Right ventricle myocardium inferior (tissue), 1 donor: ENCODE measurements around the gene VSIR. TPM values are rescaled to one million over a fixed set of nuclear protein-coding genes. Genes with fewer than 3 reads are reported as not detected.

Experiments
- ATAC-seq: fragments of 200-7000 bp; cut with Tn5 transposase; one replicate; pipeline ENCODE4 v1.9.1; 2020; ENCODE audit warnings: mild to moderate bottlenecking, moderate library complexity
- DNase-seq: peaks from one replicate; pipeline ENCODE4 v3.0.0; 2021; ENCODE audit errors: missing footprints
- intact Hi-C: fragments of 100-400 bp; cut with DNase I; formaldehyde crosslinking; loops from one replicate; pipeline ENCODE4 v1.11.0; 2022
- total RNA-seq: library from RNA; stranded (reverse); fragmentation: NEBNext Ultra II Directional; extraction: Animal tissue kit (Norgen Biotek cat#: 25700); gene quantifications from one replicate; pipeline ENCODE4 v1.2.1, GENCODE V29; 2021
- donor health status: DM: no; HTN: yes; CAD: no; lungs with severe emphysema.

VSIR gene
- total RNA-seq, 1 donor from 2014 or later = 140 TPM

DNA sequence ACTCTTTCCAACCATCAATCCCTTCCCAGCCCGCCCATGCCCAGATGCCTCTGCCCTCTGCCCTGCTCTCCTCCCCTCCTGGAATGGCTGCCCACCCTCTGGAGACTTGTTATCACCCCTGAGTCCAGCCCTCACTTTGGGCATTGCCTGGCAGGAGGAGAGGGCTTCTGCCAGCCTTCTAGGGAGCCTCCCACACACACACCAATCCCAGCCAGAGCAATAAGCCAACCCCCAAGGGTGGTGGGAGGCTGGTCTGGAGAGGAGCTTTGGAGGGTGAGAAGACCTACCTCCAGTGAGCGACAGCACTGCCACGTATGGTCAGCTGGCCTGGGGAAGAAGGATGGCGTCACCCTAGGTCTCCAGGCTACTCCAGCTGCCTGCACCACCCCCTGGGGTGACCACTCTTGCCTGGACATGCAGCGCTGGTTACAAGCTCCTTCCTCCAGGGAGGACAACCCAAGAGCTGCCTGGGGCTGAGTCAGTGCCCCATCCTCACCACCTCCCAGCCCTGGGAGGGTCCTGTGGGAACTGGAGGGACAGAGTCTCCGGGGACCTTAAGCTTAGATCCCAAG lies 62.2 kb downstream of the VSIR start:
- intact Hi-C loops = no loop called here
- ATAC-seq (no peak), DNase-seq (no peak)

DNA sequence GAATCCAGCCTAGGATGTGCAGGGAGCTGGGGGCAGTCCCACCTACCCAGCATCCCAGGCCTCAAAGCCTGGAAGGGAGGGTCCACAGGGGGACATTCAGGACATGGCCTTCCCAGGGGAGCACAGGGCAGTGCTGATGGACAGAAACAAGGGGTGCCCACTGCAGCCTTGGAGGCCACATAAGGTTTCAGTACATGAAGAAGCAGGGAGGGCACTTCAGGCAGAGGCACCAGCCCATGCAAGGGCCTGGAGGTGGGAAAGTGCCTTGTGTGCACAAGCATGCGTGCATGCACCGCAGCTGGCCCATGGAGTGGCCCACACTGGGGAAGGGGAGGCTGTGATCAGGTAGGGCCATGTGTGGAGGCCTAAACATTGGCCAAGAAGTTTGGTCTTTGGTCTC lies 62.8 kb downstream of the VSIR start:
- intact Hi-C loops = no loop called here
- no peak for DNase-seq
- ATAC-seq = no peak

DNA sequence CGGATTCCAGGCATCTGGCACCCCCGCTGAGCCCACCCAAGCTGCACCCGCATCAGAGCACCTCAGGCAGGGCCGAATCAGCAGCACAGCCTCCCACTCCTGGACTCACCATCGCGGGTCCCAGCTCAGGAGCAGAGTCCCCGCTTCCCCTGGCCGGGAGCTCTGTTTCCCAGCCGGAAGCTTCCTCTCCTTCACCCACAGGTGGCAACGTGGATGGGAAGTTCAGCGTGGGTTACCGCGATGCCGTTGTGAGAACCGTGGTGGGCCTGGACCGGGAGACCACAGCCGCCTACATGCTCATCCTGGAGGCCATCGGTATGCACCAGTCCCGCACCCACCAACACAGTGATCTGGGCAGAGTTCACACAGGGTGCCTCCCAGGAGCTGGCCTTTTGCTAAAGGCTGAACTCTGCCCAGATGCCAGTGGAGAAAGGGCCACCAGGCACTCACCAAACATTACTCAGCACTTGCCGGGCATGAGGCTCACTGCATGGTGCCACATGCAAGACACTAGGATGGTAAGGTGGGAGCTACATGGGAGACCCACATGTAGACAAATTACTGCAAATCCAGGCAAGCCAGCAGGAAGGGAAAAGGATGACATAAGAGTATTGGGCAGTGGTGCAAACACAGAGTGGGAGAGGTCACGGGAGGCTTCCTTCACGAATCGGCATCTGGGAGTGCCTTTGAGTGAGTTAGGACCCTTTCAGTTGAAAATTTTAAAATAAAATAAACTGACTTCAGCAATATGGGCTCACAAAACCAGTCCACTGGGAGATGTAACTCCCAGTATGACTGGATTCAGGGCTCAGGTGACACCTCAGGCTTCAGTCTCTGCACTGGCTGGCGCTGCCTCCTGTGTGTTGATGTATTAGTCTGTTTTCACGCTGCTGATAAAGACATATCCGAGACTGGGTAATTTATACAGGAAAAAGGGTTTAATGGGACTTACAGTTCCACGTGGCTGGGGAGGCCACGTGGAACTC lies 64.1 kb downstream of the VSIR start:
- ATAC-seq (no peak), DNase-seq (no peak)
- intact Hi-C loops = loop anchor here (2.0 to 5.0 kb wide), 5 partner anchors 97 to 392 kb away; partner anchors contain the start of gene SLC29A3

DNA sequence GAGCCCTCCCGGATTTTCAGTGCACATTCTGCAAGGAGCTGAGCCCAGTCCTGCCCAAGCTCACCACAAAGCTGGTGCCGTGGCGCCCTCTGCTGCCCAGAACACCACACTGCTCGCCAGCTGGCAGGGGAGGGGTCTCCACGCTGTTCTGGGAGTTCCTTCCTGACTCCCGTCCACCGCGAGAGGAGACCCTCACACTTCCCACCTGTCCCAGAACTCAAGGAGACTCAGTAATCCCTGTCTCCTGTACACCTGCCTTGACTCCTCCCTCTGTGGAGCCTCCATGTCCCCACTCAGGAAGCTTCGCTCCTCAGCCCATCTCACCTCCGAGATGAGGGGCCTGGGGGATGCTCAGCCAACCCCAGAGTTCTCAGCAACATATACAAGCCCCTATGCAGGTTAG lies 65.0 kb downstream of the VSIR start:
- DNase-seq (peak; percentile 91), ATAC-seq (no peak)
- intact Hi-C loops = loop anchor here (2.0 to 5.0 kb wide), 5 partner anchors 96 to 391 kb away; partner anchors contain the start of gene SLC29A3

DNA sequence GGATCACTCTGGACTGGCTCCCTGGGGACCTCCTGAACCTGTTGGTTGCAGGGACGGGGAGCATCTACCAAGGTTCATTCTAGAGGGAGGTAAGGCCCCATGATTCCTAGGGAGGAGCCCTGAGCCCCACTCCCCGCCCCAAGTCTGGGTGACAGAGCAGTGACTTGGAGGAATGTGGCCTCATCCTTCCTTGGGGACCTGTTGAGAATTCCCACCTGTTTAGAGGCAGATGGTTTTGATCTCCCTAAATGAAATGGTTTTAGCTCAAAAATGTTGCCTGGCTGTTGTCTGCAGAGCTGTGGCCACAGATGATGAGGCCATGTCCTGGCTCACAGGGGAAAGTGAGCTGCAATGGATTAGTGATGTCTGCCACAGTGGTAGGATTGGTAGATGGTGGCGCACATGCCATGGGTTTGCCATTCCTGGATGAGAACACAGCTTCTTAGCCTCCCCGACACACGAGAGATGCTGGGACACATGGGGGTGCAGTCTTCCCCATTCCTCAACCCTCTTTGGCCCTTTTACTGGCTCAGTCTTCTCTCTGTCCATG lies 66.0 kb downstream of the VSIR start:
- ATAC-seq (no peak), DNase-seq (no peak)
- intact Hi-C loops = loop anchor here (5.0 kb wide), 4 partner anchors 95 to 390 kb away; partner anchors contain the start of gene SLC29A3

DNA sequence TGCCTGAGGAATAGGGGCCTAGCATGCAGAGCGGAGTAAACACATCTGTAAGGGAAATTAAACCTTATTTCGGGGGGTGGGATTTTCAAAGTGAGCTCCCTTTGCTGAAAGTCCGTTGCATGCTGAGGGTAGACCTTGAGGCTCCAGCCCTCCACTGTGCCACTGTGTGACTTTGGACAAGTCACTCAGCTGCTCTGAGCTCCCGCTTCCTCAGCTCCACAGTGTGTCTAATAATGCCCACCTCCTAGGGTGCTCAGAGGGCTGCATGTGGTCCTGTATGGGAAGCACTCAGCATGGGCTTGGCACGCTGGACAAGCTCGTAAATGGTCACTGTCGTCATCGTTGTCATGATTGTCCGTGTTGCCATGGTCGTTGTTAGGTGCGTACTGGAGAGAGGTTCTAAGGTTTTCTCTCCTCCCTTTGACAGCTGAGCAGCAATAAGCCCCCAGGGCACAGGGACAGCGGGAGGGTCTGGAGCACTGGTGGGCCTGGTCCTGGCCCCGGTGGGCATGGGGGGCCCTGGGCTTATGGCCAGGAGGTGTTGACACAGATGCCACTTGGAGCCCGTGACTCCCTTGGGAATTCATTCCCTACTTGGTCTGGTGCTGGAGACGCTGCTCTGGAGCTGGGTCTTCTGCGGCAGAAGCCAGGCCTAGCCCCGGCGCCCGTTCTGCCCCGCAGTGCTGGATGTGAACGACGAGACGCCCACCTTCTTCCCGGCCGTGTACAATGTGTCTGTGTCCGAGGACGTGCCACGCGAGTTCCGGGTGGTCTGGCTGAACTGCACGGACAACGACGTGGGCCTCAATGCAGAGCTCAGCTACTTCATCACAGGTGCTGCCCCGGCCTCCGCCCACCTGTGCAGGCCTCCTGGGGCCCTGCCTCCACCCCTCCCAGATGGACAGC lies 66.9 kb downstream of the VSIR start:
- intact Hi-C loops = loop anchor here (5.0 kb wide), 4 partner anchors 94 to 389 kb away; partner anchors contain the start of gene SLC29A3
- ATAC-seq = no peak
- no peak for DNase-seq

DNA sequence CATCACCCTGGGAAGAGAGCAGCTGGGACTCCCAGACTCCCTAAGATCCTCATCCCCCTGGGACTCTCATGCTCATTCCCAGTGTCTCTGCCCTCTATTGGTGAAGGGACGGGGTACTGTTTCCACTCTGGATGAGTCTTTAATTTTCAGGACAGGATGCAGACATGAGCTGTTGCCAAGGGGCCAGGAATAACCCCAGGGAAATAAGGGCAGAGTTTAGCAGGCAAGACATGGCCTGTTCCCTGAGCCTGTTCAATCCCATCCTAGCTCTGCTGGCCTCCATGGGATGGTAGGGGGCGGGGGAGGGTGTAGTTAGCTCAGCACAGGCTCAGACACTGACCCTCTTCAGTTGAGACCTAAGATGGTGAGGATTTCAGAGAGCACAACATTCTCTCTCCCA lies 67.7 kb downstream of the VSIR start:
- no peak for ATAC-seq
- intact Hi-C loops = loop anchor here (5.0 kb wide), 4 partner anchors 93 to 388 kb away; partner anchors contain the start of gene SLC29A3
- DNase-seq = no peak

DNA sequence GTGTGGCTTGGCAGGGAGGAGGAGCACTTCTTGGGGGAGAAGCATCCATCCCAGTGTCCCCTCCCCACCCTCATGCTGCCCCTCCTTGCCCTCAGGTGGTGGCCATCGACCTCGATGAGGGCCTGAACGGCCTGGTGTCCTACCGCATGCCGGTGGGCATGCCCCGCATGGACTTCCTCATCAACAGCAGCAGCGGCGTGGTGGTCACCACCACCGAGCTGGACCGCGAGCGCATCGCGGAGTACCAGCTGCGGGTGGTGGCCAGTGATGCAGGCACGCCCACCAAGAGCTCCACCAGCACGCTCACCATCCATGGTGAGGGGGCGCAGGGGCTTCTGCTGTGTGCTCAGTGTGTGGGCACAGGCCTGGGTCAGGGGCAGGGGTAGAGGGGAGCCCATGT lies 68.5 kb downstream of the VSIR start:
- DNase-seq = no peak
- ATAC-seq = no peak
- intact Hi-C loops = loop anchor here (5.0 kb wide), 5 partner anchors 38 to 388 kb away; partner anchors contain the start of gene SLC29A3

DNA sequence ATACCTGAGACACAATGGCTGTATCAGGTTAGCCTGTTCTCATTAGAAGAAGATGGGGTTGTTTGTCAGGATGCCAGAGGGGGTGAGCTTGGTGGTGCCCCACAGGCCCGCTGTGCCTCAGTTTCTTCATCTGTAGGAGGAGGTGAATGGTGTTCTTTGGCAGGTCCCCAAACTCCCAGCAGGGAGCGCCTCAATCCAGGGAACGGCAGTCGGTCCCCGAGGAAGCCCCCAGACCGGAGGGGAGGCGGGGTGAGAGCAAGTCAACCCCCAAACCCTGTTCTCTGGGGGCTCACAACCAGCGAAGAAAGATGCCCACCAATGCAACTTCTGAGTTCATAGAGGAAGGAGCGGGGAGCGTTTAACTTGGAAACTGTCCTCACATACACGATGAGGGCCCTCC lies 69.7 kb downstream of the VSIR start:
- DNase-seq (no peak), ATAC-seq (no peak)
- intact Hi-C loops = loop anchor here (5.0 kb wide), 1 partner anchor 36 kb away; no protein-coding TSS in a partner anchor

DNA sequence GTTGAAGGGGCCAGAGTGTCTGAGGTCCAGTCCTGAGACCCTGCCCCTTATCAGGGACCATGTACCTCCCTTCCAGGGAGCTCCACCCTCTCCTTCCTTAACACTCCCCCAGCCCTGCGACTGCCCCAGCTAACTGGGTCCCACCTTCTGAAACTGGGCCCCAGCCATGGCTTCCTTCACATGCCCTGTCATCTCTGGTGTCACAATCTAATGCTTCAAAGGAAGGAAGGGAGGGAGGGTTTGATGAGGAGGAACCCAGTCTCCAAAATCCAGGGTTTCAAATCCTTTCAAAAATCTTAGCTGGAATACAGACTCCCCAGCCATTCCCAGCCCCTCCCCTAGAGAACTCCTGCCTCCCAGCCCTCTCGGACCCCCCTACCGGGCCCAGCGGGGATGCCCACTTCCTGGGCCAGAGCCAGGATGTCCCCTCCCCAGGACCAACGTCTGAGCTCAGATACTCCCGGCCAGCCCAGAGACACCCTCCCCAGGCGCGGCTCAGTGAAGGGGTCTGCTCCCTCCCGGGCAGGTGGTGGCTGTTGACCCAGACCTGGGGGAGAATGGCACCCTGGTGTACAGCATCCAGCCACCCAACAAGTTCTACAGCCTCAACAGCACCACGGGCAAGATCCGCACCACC lies 71.7 kb downstream of the VSIR start:
- intact Hi-C loops = loop anchor here (5.0 kb wide), 1 partner anchor 34 kb away; no protein-coding TSS in a partner anchor
- DNase-seq = no peak
- no peak for ATAC-seq

DNA sequence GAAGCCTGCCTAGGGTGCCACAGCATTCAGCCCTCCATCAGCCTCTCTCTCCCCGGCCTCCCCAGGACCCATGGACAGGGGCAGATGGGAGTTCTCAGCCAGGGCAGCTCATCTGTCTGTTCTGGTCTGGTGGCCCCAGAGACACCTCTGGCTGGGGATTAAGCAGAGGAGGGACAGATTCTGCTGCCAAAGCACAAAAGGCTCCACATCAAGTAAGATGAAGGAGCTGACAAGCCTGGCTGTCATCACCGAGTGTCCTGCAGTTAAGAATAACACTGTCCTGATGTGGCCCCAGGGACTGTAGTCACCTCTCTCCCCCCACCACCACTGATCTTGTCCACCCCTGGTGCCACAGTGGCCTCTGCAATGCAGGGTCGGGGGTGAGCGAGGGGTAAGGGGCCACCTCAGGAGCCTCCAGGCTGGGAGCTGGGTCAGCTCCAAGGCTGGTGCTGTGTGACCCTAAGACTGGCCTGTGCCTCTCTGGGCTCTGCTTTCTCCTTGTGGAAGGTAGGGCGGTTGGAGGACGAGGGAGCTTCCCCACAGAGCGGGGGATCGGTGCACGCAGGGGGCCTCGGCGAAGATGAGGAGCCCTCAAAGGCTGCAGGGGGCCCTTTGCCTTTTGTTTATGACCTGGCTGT lies 72.5 kb downstream of the VSIR start:
- intact Hi-C loops = loop anchor here (5.0 kb wide), 1 partner anchor 34 kb away; no protein-coding TSS in a partner anchor
- peak; percentile 64 for ATAC-seq
- DNase-seq = no peak

DNA sequence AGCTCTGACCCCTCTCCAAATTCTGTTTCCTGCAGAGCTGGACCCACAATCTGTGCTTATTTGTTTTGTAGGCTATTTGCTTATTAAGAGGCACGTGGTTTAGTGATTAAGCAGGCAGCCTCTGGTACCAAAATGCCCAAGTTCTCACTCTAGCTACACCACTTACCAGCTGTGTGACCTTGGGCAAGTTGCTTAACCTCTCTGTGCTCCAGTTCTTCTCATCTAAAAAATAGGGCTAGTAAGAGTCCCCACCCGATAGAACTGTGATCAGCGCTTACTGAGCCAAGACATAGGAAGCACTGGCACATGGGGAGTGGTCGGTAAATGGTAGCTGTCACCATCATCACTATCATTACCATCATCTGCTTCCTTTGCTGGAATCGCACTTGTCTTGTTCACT lies 74.6 kb downstream of the VSIR start:
- ATAC-seq = no peak
- DNase-seq = no peak
- intact Hi-C loops = no loop called here

DNA sequence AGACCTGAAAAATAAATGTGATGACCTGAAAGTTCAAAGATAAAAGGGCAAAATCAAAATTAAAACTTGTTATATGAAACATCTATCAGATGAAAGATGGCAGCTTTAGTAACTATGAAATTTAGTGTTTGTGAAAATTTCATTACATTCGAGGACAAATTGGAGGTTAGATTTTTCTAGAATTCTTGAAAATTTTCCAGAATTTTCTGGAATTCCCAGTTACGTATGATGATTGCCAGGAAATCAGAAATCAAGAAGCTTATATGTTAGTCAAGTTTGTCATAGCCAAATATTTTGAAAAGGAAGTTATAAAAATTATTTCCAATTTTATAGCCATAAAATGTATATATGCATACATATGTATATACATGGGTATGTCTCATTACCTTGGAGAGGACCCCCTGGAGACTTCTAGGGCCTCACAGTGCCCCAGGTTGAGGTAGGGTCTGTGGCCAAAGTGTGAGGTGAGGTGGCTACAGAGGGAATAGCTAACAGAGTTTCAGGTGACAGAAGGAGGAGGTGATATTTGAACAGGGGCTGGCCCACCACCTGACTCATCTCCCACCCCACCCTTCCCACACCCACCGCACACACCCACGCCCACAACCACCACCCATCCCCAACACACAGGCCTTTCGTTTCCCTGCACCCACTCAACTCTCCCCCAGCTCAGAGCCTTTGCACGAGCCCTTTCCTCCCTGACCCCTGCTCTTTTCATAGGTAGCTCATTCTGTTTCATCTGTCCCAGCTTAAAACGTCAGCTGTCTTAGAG lies 75.2 kb downstream of the VSIR start:
- DNase-seq (no peak), ATAC-seq (no peak)
- intact Hi-C loops = no loop called here
